Measurements from ENCODE around the gene KRT25. TPM values are rescaled to one million over a fixed set of nuclear protein-coding genes. Genes with fewer than 3 reads are reported as not detected.

The KRT25 gene
- total and polyA plus RNA-seq, 2 of the 8 experiments (the other 6 are each of a cell fraction or from before 2014, with no cell fraction given): not detected

DNA sequence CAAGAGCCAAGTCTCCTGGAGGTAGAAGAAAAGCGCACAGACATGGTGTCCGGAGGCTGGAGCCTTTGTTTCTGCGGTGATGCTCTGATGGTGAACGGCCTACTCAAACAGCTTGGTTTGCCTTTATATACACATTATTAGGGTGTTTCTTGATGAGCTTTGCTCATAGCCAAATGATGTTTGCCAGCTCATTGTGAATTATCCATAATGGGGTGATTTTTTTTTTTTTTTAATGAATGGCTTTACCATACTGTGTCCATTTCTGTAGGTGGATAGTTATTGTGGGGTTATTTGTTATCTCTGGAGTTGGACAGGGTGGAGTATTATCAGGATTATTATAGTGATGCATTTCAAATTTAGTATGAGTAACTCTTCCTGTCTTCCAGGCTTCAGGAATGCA, 27.3 kb upstream of the KRT25 start, which contains the start of gene KRT27 (continued):
- TF ChIP-seq SIN3A (conservative IDR thresholded peaks at IDR 0.05 in 1 of 2, IDR thresholded peaks at IDR 0.05 in 1 of 2; ENCODE audit: low read depth in 1 of 2, low read length in 2 of 2): no peak
